ENCODE data around the gene EGFL6.
"Not testable (repeated sequence)": the region's sequence is repeated elsewhere in the genome, so short reads cannot be mapped to it uniquely, and the experiment has no call there.

EGFL6 gene

DNA sequence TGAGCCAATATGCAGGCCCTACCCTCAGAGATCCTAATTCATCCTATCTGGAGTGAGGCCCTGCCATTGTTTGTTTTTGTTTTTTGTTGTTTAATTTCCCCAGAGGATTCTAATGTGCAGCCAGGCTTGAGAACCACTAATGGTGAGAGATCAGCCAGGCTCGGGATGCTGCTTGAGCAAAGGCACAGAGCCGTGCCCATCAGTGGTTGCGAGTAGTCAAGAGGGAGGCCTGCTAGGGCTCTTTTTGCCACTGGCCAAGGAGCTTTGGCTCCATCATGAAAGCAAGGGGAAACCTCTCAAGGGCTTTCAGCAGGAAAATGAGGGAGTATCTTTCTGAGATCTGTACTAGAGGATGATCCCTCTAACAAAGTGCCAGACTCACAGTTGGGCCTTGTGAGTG, 86.3 kb downstream of the EGFL6 start:
- no peak for DNase-seq

DNA sequence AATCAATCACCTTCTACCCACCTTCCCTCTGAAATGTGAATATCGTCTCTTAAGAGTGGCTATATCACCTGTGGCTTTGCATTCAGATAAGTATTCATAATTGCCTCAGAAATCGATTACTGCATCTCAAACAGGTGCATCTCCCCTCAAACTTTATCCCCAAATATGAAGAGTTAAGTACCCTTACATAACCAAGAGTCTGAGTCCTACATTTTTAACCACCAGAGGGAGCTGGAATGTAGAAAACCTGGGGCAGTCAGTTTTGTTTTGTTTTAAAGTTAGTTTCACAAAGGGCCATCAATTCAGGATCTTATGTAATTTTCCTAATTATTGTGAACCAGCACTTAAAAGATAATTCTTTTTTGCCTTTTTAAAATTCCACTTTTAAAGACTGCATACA, 89.2 kb downstream of the EGFL6 start:
- DNase-seq = peak; percentile 17

DNA sequence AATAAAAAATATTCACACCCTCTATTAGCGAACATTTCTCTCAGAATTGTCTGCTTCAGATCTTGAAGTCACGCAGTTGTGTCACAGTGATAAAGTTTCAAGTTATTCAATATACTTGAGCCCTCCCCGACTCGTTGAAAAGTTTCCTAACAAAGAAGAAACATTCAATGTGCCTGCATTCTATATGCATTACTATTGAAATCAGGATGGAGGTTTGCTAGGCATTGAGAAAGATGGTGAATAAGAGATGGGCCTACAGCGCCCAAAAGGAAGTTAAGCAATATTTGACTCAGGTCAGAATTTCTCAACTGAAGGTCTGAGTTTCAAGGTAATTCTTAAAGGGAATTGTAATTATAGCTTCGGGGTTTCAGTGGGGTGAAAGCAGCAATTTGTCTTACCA, 89.7 kb downstream of the EGFL6 start:
- DNase-seq = no peak

DNA sequence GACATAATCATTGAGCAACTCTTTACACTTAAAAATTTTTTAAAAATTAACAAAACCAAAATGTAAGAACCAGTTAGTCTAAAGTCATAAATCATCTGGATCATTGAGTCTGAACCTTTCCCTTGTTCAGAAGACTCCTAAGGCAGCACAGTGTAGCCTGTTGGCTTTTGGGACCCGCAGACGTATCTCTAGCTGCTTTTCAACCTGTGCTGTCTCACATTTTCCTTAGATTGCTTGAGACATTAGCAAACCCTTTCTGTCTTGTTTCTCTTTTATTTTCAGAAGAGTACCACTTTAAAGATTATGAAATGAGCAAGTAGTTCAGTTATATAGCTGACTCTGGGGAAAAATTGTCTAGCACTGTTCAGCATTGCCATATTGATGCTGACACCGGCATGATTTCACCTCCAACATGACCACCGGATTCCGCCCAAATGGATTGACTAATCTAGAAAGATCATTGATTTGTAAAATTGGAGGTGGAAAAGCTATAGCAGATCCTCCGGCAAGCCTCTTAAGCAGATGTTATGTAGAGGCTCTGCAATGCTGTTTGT, 92.4 kb downstream of the EGFL6 start:
- peak; percentile 19 for DNase-seq

DNA sequence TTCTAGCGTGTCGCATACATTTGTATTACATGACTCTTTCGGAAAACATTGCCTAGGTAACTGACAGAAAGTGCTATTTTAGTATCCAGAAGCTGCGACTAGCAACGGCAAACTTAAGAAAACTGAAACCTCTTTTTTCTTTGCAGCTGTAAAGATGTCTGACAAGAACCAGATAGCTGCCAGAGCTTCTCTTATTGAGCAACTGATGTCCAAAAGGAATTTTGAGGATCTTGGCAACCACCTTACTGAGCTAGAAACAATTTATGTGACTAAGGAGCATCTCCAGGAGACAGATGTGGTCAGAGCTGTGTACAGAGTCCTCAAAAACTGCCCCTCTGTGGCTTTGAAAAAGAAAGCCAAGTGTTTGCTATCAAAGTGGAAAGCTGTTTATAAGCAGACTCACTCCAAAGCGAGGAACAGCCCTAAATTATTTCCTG, 93.0 kb downstream of the EGFL6 start:
- no peak for DNase-seq

DNA sequence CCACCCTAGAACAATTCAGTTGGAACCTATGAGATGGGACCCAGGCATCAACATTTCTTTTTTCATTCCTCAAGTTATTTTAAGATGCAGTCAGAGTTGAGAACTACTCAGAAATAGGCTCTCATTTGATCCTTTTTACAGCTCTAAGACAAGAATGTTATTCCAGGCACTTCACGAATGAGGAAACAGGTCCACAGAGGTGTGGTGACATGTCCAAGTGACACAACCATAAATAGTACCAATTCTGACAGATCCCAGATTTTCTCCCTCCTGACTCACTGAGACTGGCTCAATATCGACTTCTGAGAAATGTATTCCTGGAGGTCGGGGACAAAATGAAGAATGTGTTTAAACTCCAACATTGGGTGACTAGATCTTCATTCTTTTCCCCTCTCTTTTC, 94.6 kb downstream of the EGFL6 start:
- no peak for DNase-seq

DNA sequence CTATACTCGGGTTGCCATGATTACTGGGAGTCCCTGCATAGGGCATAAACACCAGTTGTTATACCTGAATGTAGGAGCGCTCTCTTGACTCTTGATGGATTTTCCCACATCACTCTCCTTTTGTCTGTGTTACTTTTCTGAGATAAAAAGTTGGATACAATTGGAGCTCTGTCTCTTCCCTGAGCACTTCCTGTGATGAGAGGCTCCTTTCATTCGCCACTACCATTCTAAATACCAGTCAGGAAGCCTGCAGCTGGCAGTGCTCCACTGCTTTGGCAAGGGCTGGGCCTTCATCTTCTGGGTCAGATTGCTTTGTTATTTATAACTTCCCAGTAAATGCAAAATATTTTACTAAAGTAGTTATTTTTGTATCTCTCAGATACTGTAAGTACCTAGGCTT, 97.4 kb downstream of the EGFL6 start:
- no peak for DNase-seq

DNA sequence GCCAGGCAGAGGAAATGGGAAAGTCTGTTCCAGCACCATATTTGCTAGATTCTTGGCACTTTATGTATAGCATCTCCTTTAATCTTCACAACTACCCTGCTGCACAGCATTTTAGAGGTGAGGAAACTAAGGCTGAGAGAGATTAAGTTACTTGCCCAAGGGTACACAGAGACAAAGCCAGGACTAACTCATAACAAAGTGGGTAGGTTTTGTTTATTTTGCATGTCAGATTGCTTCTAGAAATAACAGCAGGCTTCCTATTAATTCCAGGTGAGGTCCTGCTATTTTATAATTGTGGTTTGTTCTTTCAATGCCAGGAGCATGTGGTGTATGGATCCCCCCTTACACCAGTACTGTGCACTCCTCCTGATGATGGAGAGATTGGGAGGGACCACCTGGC, 98.5 kb downstream of the EGFL6 start:
- no peak for DNase-seq

DNA sequence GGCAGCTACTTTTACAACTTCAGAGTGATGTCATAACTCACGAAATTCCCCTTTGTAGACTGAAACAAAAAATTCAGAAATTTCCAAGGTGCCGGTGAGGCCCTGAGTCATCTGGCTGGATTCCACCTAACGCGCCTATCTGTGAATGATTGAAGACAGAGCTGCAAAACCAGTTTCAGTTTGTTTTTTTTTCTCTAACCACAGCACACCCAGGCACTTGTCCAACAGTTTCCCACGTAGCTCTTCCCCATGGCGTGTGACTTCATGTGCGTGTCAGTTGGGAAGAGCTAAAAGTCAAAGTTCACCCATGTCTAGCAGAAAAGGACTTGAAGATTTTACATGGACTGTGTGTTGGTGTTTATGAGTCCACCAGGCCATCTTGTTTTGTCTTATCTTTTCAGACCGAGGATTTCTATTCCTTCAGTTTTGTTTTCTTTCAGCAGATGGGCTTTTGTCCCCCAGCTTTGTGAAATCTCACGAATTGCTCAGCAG, 99.9 kb downstream of the EGFL6 start:
- DNase-seq = peak; percentile 66

DNA sequence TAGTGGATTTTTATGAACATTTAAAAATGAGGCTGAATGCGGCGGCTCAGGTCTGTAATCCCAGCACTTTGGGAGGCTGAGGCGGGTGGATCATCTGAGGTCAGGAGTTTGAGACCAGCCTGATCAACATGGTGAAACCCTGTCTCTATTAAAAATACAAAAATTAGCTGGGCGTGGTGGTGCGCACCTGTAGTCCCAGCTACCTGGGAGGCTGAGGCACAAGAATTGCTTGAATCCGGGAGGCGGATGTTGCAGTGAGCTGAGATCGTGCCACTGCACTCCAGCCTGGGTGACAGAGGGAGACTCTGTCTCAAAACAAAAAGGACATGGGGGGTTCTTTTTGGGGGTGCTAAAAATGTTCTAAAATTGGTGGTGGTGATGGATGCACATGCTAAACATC, 100.4 kb downstream of the EGFL6 start:
- DNase-seq = peak; percentile 13

DNA sequence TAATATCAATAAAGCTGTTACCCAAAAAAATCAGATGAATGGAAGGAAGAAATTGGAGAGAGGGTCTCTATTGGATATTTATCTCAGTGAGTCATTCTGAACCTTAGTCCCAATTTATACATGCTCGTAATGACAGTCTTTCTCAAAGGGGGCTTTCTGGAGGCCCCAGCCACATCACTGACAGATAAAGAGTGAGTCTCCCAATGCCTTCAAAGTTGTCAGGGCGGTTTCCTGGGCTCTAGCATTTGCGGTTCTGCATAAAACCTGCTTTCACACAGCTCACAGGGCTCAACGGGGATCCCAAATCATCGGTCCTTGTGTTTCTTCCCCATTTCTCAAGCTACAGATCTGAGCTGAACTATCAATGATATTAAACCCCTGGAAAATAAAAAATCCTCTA, 100.8 kb downstream of the EGFL6 start:
- DNase-seq = no peak

DNA sequence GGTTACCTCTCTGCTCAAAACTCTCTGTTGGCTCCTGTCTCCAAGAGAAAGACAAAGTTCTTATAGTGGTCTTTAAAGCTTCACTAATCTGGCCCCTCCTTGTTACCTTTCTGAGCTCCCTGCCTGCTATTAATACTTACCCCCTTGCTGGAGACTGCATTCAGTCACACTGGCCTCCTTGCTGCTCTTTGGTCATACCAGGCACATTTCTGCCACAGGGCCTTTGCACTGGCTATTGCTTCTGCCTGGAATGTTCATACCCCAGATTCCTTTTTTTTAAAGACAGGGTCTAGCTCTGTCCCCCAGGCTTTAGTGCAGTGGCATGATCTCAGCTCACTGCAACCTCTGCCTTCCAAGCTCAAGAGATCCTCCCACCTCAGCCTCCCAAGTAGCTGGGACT, 103.6 kb downstream of the EGFL6 start:
- DNase-seq = no peak

DNA sequence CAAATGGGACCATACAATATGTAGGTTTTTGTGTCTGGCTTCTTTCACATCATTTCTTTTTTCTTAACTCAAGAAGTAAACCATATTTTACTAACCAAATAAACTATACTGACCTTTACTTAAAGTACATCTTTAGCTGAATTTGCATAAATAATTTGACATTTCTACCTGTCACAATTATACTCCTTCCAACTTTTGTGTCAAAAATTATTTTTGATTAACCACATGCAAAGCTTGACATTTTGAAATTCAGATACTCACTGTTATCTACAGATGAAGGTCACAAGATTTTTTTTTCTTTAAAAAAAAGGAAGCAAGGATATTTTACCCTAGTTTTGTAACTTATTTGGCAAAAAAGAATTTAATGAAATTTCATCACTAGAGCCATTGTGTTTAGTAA, 107.5 kb downstream of the EGFL6 start:
- no peak for DNase-seq

DNA sequence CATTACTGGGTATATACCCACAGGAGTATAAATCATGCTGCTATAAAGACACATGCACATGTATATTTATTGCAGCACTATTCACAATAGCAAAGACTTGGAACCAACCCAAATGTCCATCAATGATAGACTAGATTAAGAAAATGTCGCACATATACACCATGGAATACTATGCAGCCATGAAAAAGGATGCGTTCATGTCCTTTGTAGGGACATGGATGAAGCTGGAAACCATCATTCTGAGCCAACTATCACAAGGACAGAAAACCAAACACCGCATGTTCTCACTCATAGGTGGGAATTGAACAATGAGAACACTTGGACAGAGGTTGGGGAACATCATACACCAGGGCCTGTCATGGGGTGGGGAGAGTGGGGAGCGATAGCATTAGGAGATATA, 110.3 kb downstream of the EGFL6 start:
- not testable (repeated sequence) for DNase-seq

DNA sequence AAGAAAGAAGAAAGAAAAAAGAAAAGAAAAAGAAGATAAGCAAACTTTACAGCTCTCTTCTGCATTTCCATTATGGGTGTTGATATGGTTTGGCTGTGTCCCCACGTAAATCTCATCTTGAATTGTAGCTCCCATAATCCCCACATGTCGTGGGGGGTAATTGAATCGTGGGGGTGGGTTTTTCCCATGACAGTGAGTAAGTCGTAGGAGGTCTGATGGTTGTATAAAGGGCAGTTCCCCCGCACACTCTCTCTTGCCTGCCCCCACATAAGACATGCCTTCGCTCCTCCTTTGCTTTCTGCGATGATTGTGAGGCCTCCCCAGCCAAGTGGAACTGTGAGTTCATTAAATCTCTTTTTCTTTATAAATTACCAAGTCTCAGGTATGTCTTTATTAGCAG, 112.2 kb downstream of the EGFL6 start:
- no peak for DNase-seq
